Hematopoietic multipotent progenitor cell treated with erythropoietin and hydrocortisone succinate and interleukin-3 and kit ligand, for 17 days (in vitro differentiated cells): ENCODE results near the gene SORCS2.

Experiments
- DNase-seq: peaks from one replicate; pipeline ENCODE4 v3.0.0-alpha.2; 2015; ENCODE audit warnings: low spot score

The SORCS2 gene

GRCh38 chr4:7653510-7654369, 461.4 kb downstream of the SORCS2 start:
- no peak for DNase-seq

- no peak for DNase-seq
Observed at GRCh38 chr4:7654550-7655445, 462.5 kb downstream of the SORCS2 start.

- DNase-seq, result no peak
Observed at GRCh38 chr4:7655511-7656243, 463.3 kb downstream of the SORCS2 start.

- DNase-seq, result no peak
Observed at GRCh38 chr4:7656244-7656800, 464.0 kb downstream of the SORCS2 start.

- no peak for DNase-seq
Observed at GRCh38 chr4:7657545-7658297, 465.4 kb downstream of the SORCS2 start.

GRCh38 chr4:7658341-7659204, 466.2 kb downstream of the SORCS2 start:
- no peak for DNase-seq

GRCh38 chr4:7659429-7660175, 467.3 kb downstream of the SORCS2 start:
- DNase-seq, result no peak

- no peak for DNase-seq
Observed at GRCh38 chr4:7660176-7661039, 468.1 kb downstream of the SORCS2 start.

GRCh38 chr4:7661066-7661748, 468.9 kb downstream of the SORCS2 start:
- DNase-seq, result no peak

GRCh38 chr4:7661846-7662506, 469.6 kb downstream of the SORCS2 start:
- no peak for DNase-seq

- DNase-seq, result no peak
Observed at GRCh38 chr4:7662507-7662846, 470.1 kb downstream of the SORCS2 start.

- DNase-seq, result no peak
Observed at GRCh38 chr4:7663075-7663541, 470.8 kb downstream of the SORCS2 start.

GRCh38 chr4:7664106-7664505, 471.8 kb downstream of the SORCS2 start:
- no peak for DNase-seq

GRCh38 chr4:7665321-7665720, 473.0 kb downstream of the SORCS2 start:
- no peak for DNase-seq

GRCh38 chr4:7666011-7666410, 473.7 kb downstream of the SORCS2 start:
- no peak for DNase-seq

- no peak for DNase-seq
Observed at GRCh38 chr4:7666744-7667143, 474.4 kb downstream of the SORCS2 start.

- DNase-seq, result no peak
Observed at GRCh38 chr4:7668271-7668670, 475.9 kb downstream of the SORCS2 start.
